HG03469 (cell line): ENCODE results near the gene PANK4.
"Not testable (repeated sequence)": the region's sequence is repeated elsewhere in the genome, so short reads cannot be mapped to it uniquely, and the experiment has no call there.

Experiments used
- ATAC-seq: cut with Tn5 transposase; IDR thresholded peaks from one replicate; pipeline ENCODE4 v1.9.1; 2021; ENCODE audit warnings: mild to moderate bottlenecking, moderate library complexity, moderate number of reproducible peaks; ENCODE audit not compliant: unreplicated experiment

PANK4 gene

DNA sequence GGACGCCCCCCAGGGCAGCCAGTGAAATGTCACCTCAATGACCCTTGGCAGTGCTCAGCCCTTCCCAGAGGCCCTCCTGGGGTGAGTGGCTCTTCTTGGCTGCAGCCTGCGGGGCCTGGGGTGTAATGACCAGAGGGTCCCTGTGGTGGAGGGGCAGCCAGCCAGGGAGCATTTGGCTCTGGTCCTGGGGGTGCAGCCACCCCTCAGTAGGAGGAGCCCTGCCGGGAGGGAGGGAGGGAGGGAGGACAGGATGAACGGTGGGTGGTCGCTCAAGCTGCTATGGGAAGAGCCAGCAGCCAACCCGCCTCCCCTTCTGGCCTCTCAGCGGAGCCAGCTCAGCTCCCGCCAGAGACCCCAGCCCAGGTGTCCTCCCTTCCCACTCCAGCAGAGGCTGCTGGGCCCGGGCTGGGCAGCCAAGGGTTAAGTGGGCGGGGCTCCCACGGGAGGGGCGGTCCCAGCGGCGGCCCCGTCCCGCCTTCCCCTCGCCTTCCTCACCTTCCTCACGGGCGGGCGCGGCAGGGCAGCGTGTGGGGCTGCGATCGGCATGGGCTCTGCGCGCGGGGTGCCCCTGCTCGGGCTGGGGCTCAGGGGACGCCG is 59.3 kb downstream of the PANK4 start:
- ATAC-seq, result no peak

- no peak for ATAC-seq
Measured at GRCh38 chr1:2466270-2466665, 60.1 kb downstream of the PANK4 start.

GRCh38 chr1:2465371-2466269 is 60.8 kb downstream of the PANK4 start:
- no peak for ATAC-seq

- ATAC-seq, result no peak
Measured at GRCh38 chr1:2463396-2463795, 63.0 kb downstream of the PANK4 start.

GRCh38 chr1:2462819-2463218 is 63.6 kb downstream of the PANK4 start:
- no peak for ATAC-seq

- ATAC-seq, result no peak
Measured at GRCh38 chr1:2460996-2461751, 65.2 kb downstream of the PANK4 start.

DNA sequence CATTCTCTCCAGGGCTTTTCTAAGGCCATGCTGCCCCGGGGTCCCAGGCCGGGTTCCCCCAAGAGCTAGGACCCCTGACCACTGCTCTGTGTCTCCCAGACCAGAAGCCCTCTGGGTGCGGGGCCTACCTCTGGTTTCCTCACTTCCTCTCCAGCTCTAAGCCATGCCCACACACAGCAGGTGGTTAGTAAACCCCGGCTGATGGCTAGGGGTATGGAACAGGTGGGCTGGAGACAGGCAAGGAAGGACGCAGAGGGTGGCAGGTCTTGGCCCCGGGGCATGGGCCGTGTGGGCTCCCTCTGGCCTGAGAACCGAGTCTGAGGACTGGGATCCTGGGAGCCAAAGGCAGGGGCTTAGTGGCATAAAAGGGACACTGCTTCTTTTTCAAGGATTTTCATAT is 66.2 kb downstream of the PANK4 start:
- ATAC-seq, result no peak

DNA sequence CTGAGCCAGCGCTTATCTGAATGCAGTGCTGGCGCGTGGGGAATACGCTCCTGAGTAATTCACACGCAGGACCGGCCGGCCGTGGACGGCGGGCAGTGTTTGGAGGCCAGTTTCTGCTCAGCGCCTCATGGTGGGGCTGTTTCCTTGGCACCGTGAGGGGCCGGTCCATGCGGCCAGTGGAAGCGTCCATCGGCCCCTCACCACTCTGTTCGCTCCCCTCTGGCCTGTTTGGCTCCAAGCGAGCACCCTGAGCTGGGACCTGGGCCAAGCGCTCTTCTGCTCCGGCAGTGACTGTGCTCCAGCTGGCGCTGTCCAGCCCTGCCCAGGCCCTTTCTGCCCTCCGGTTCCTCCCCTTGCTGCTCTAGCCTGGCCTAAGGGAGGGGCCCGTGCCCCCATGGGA is 66.6 kb downstream of the PANK4 start:
- ATAC-seq, result no peak

DNA sequence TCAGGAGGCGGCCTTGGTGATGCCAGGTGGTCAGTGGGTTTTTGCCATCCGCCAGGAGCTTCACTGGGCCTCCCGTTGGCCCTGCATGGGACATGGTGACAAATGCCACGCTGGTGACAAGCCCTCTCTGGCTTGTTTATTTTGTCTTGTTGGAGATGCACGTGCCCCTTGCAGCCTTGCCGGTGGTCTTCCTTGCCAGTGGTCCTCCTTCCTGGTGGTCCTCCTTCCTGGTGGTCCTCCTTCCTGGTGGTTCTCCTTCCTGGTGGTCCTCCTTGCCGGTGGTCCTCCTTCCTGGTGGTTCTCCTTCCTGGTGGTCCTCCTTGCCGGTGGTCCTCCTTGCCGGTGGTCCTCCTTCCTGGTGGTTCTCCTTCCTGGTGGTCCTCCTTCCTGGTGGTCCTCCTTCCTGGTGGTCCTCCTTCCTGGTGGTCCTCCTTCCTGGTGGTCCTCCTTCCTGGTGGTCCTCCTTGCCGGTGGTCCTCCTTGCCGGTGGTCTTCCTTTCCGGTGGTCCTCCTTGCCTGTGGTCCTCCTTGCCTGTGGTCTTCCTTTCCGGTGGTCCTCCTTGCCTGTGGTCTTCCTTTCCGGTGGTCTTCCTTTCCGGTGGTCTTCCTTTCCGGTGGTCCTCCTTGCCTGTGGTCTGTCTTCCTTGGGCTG is 67.2 kb downstream of the PANK4 start:
- ATAC-seq, result not testable (repeated sequence)

DNA sequence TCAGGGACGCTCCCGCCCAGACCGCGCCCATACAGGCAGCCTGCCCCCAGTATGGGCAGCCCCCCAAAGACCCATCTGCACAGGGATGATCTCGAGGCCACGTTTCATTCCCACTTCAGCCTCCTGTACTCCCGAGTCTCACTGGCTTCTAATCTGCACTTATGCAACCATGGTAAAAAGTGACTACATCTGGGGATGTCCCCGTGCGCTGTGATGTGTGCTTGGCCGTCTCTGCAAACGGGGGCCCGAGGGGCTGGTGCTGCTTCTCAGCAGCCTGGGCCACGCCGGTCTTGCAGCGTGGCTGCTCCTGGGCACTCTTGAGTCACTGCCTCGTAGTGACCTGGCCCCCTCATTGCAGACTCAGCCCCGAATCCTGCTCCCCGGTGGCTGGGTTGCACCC is 67.7 kb downstream of the PANK4 start:
- no peak for ATAC-seq
